OCI-LY7 (cell line): ENCODE measurements around the gene DENND4A. TPM values are rescaled to one million over a fixed set of nuclear protein-coding genes. Genes with fewer than 3 reads are reported as not detected.

Source experiments
- BruUV-seq: library from RNA; stranded (reverse); fragments of 400-500 nt; replicated peaks from 2 replicates; lab custom pipeline; 2021; lab: Mats Ljungman, UMichigan
- CTCF ChIA-PET: fragments of 300-600 bp; sonication (Branson Sonifier 250); formaldehyde crosslinking; loops from one replicate; lab custom pipeline; 2022; ENCODE audit warnings: antibody characterized with exemption; ENCODE audit not compliant: unreplicated experiment; lab: Charles Lee
- POLR2A ChIA-PET: fragments of 300-600 bp; sonication (Branson Sonifier 250); formaldehyde crosslinking; loops from one replicate; lab custom pipeline; 2022; ENCODE audit warnings: antibody characterized with exemption; lab: Charles Lee
- DNase-seq: peaks from one replicate; pipeline ENCODE4 v3.0.0-alpha.2; 2015; ENCODE audit warnings: low spot score
- H2AFZ ChIP-seq: fragments of 200-600 bp; sonication (generic), shearing (Covaris generic); 2 replicates; pipeline ENCODE4 v1.6.1; 2014; ENCODE audit warnings: mild to moderate bottlenecking, antibody characterized with exemption, low read length, moderate library complexity
- H3K27ac ChIP-seq: fragments of 200-600 bp; sonication (generic); 2 replicates; pipeline ENCODE4 v1.5.1; 2014; ENCODE audit warnings: mixed run types, low read depth, mild to moderate bottlenecking, moderate library complexity, low read length, inconsistent platforms; ENCODE audit not compliant: poor library complexity, severe bottlenecking
- H3K36me3 ChIP-seq: fragments of 200-600 bp; sonication (generic); 2 replicates; pipeline ENCODE4 v1.6.1; 2014; ENCODE audit warnings: mild to moderate bottlenecking, antibody characterized with exemption, low read length, moderate library complexity, mixed read lengths; ENCODE audit not compliant: insufficient read depth
- H3K4me1 ChIP-seq: fragments of 200-600 bp; sonication (generic); 2 replicates; pipeline ENCODE4 v1.5.1; 2014; ENCODE audit warnings: mild to moderate bottlenecking, low read length; ENCODE audit not compliant: insufficient read depth, poor library complexity, severe bottlenecking
- H3K4me2 ChIP-seq: fragments of 200-600 bp; sonication (generic); 2 replicates; pipeline ENCODE4 v1.6.1; 2014; ENCODE audit warnings: mild to moderate bottlenecking, low read length
- H3K4me3 ChIP-seq: fragments of 200-600 bp; sonication (generic); 2 replicates; pipeline ENCODE4 v1.5.1; 2014; ENCODE audit warnings: mild to moderate bottlenecking, low read depth, low read length; ENCODE audit not compliant: poor library complexity, severe bottlenecking
- H3K79me2 ChIP-seq: fragments of 200-600 bp; sonication (generic); 2 replicates; pipeline ENCODE4 v1.6.1; 2016; ENCODE audit warnings: low read depth, mild to moderate bottlenecking, low read length, moderate library complexity, mixed read lengths; ENCODE audit not compliant: insufficient read depth
- H3K9me2 ChIP-seq: fragments of 200-600 bp; sonication (generic); 2 replicates; pipeline ENCODE4 v1.6.1; 2016; ENCODE audit warnings: mild to moderate bottlenecking, low read length, mixed read lengths; ENCODE audit not compliant: insufficient read depth
- H3K9me3 ChIP-seq: fragments of 200-600 bp; sonication (generic); 2 replicates; pipeline ENCODE4 v1.6.1; 2014; ENCODE audit warnings: mild to moderate bottlenecking, mixed run types, low read length, mixed read lengths
- H4K20me1 ChIP-seq: fragments of 200-600 bp; sonication (generic); 2 replicates; pipeline ENCODE4 v1.6.1; 2014; ENCODE audit warnings: mild to moderate bottlenecking, antibody characterized with exemption, low read length, moderate library complexity, mixed read lengths; ENCODE audit not compliant: insufficient read depth
- EZH2phosphoT487 ChIP-seq: fragments of 200-600 bp; sonication (generic); IDR thresholded peaks from 2 replicates; pipeline ENCODE4 v1.6.1; 2018; ENCODE audit warnings: low read depth, borderline replicate concordance, mild to moderate bottlenecking, mixed run types, antibody characterized with exemption, low read length, moderate library complexity, mixed read lengths
- intact Hi-C: fragments of 100-400 bp; cut with micrococcal nuclease; formaldehyde crosslinking; loops from one replicate; pipeline ENCODE4 v1.10.0; 2022; ENCODE audit not compliant: unreplicated experiment
- total RNA-seq, 2 experiments: library from RNA; depleted of rRNA in 1 of 2; stranded (reverse); fragments of >200 nt in 1 of 2; shearing (Covaris generic) in 1 of 2; gene quantifications; 2 replicates each; pipeline ENCODE4 v1.2.3, GENCODE V29; 2014 to 2022
- TF ChIP-seq, protein P1 (sequence below): fragments of 200-600 bp; sonication (generic); conservative IDR thresholded peaks from 2 replicates; pipeline ENCODE4 v1.5.1; 2014; ENCODE audit warnings: mild to moderate bottlenecking, antibody characterized with exemption, low read length, moderate library complexity, mixed read lengths

The DENND4A gene
- total RNA-seq, 2 experiments from 2014 or later: 42.7 to 86.5 TPM

- DNase-seq: no peak
- BruUV-seq: no TSS peak
- H3K9me2 ChIP-seq: no peaks in the 10 kb centered on the region
- intact Hi-C loops: no loop called here
- peaks cover 5% of the 10 kb centered on the region; the same call in 1 of the 2 replicates for H3K9me3 ChIP-seq
- peaks cover 93% of the 10 kb centered on the region for H3K36me3 ChIP-seq
- ChIA-PET POLR2A (interaction anchor here (0.7 to 1.5 kb wide), 2 partner anchors 38 to 112 kb away, joined by 3 to 8 read pairs; no protein-coding TSS in a partner anchor), CTCF (no interaction called here)
- no peaks in the 10 kb centered on the region for H4K20me1 ChIP-seq
- no peak overlapping the region for H3K4me2 ChIP-seq
- H3K27ac ChIP-seq: no peak overlapping the region
- no peaks in the 10 kb centered on the region for H3K4me1 ChIP-seq
- no peak for TF ChIP-seq EZH2phosphoT487
- TF ChIP-seq, protein P1, sequence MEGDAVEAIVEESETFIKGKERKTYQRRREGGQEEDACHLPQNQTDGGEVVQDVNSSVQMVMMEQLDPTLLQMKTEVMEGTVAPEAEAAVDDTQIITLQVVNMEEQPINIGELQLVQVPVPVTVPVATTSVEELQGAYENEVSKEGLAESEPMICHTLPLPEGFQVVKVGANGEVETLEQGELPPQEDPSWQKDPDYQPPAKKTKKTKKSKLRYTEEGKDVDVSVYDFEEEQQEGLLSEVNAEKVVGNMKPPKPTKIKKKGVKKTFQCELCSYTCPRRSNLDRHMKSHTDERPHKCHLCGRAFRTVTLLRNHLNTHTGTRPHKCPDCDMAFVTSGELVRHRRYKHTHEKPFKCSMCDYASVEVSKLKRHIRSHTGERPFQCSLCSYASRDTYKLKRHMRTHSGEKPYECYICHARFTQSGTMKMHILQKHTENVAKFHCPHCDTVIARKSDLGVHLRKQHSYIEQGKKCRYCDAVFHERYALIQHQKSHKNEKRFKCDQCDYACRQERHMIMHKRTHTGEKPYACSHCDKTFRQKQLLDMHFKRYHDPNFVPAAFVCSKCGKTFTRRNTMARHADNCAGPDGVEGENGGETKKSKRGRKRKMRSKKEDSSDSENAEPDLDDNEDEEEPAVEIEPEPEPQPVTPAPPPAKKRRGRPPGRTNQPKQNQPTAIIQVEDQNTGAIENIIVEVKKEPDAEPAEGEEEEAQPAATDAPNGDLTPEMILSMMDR: no peak
- H3K79me2 ChIP-seq: no peaks in the 10 kb centered on the region
- no peak overlapping the region for H2AFZ ChIP-seq
- no peak overlapping the region for H3K4me3 ChIP-seq
These were observed 67.5 kb downstream of the DENND4A start for GRCh38 chr15:65724464-65725215.

DNA sequence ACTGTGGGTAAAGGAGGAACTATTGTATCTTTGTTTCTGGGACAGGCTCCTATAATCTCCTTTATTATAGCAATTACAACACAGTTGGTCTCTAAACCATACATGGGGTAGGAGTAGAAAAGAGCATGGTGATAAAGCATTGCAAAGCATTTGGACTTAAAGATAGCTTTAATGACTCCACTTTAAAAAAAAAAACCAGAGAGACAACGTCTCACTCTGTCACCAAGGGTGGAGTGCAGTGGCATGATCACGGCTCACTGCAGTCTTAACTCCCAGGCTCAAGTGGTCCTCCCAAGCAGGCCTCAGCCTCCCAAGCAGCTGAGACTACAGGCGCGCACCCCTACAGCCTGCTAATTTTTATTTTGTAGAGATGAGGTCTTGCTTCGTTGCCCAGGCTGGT, 68.2 kb downstream of the DENND4A start:
- H3K27ac ChIP-seq: no peak overlapping the region
- TF ChIP-seq, protein P1: no peak
- no peak for TF ChIP-seq EZH2phosphoT487
- BruUV-seq: no TSS peak
- no peaks in the 10 kb centered on the region for H3K9me2 ChIP-seq
- intact Hi-C loops: no loop called here
- no peak overlapping the region for H3K4me3 ChIP-seq
- H4K20me1 ChIP-seq: no peaks in the 10 kb centered on the region
- H3K36me3 ChIP-seq: peaks cover 91% of the 10 kb centered on the region
- ChIA-PET CTCF (no interaction called here), POLR2A (interaction anchor here (0.6 kb wide), 1 partner anchor 152 kb away, joined by 3 read pairs; no protein-coding TSS in a partner anchor)
- H3K4me1 ChIP-seq: no peaks in the 10 kb centered on the region
- H2AFZ ChIP-seq: no peak overlapping the region
- peaks cover 5% of the 10 kb centered on the region; the same call in 1 of the 2 replicates for H3K9me3 ChIP-seq
- H3K79me2 ChIP-seq: no peaks in the 10 kb centered on the region
- DNase-seq: no peak
- no peak overlapping the region for H3K4me2 ChIP-seq

GRCh38 chr15:65722191-65722590, 69.9 kb downstream of the DENND4A start:
- no peak overlapping the region for H2AFZ ChIP-seq
- no peak for DNase-seq
- H3K27ac ChIP-seq: no peak overlapping the region
- no TSS peak for BruUV-seq
- H4K20me1 ChIP-seq: no peaks in the 10 kb centered on the region
- TF ChIP-seq, protein P1: no peak
- TF ChIP-seq EZH2phosphoT487: no peak
- no peak overlapping the region for H3K4me3 ChIP-seq
- ChIA-PET POLR2A (interaction anchor here (0.9 to 1.2 kb wide), 2 partner anchors 9 to 10 kb away, joined by 3 read pairs; no protein-coding TSS in a partner anchor), CTCF (no interaction called here)
- no peaks in the 10 kb centered on the region for H3K4me1 ChIP-seq
- intact Hi-C loops: no loop called here
- H3K9me3 ChIP-seq: peaks cover 5% of the 10 kb centered on the region; the same call in 1 of the 2 replicates
- no peak overlapping the region for H3K4me2 ChIP-seq
- H3K36me3 ChIP-seq: peaks cover 83% of the 10 kb centered on the region
- no peaks in the 10 kb centered on the region for H3K9me2 ChIP-seq
- H3K79me2 ChIP-seq: no peaks in the 10 kb centered on the region
